K562 (cell line): ENCODE measurements around the gene ANKS1B. TPM values are rescaled to one million over a fixed set of nuclear protein-coding genes. Genes with fewer than 3 reads are reported as not detected.

ENCODE experiments used
- ATAC-seq: fragments of 200-7000 bp; cut with Tn5 transposase; 3 replicates; pipeline ENCODE4 v1.9.1; 2020; ENCODE audit warnings: moderate library complexity
- BruUV-seq: library from RNA; stranded (reverse); fragments of 400-500 nt; replicated peaks from 2 replicates; lab custom pipeline; 2021; lab: Mats Ljungman, UMichigan
- CTCF ChIA-PET: fragments of 300-600 bp; formaldehyde crosslinking; extraction: SDS; loops from one replicate; lab custom pipeline; 2021; ENCODE audit warnings: low intra/inter-chr PET ratio; lab: Yijun Ruan, JAX
- POLR2A ChIA-PET: fragments of 300-600, 350-650 bp; sonication (Branson Sonifier 250); formaldehyde crosslinking; extraction: SDS; loops from one replicate; lab custom pipeline; 2021; ENCODE audit warnings: antibody characterized with exemption, inconsistent platforms; lab: Yijun Ruan, JAX
- DNase-seq, 4 experiments: peaks; one replicate each; pipeline versions ENCODE4 v3.0.0 to v3.0.0-alpha.2; 2011 to 2018; ENCODE audit warnings: low spot score in 3 of 4, mixed read lengths in 3 of 4; ENCODE audit errors: extremely low read depth in 1 of 4
- FAIRE-seq: peaks from 2 replicates; lab custom pipeline; 2011; peaks lifted over from hg19 to GRCh38; lab: Jason Lieb, UNC
- H2AFZ ChIP-seq: 2 replicates; pipeline ENCODE4 v1.6.0; 2011; ENCODE audit warnings: low read depth, low read length, control low read depth, inconsistent platforms
- H3K27ac ChIP-seq: fragments of 200-600 bp; 3 replicates; pipeline ENCODE4 v1.8.0; 2011; ENCODE audit warnings: low read depth, mild to moderate bottlenecking, control low read depth, inconsistent platforms, low read length, moderate library complexity, mixed read lengths; ENCODE audit errors: extremely low read depth
- H3K27me3 ChIP-seq, 2 experiments: fragments of 300-600 bp in 1 of 2; 2 replicates in 1 of 2; 3 replicates in 1 of 2; pipeline versions ENCODE4 v1.6.0 to v1.8.0; 2011; ENCODE audit warnings: inconsistent platforms in 2 of 2, low read length in 2 of 2, mild to moderate bottlenecking in 1 of 2, mixed read lengths in 1 of 2, moderate library complexity in 1 of 2; ENCODE audit not compliant: control insufficient read depth in 2 of 2, insufficient read depth in 2 of 2
- H3K36me3 ChIP-seq: fragments of 300-600 bp; 3 replicates; pipeline ENCODE4 v1.8.0; 2011; ENCODE audit warnings: mild to moderate bottlenecking, low read length, inconsistent platforms; ENCODE audit not compliant: control insufficient read depth, insufficient read depth
- H3K4me1 ChIP-seq, 2 experiments: fragments of 200-600 bp in 1 of 2; replicated peaks in 1 of 2; 2 replicates in 1 of 2; 3 replicates in 1 of 2; pipeline versions ENCODE4 v1.5.1 to v1.8.0; 2011; ENCODE audit warnings: inconsistent platforms in 2 of 2, low read length in 2 of 2, mild to moderate bottlenecking in 1 of 2, mixed read lengths in 1 of 2, moderate library complexity in 1 of 2; ENCODE audit not compliant: control insufficient read depth in 2 of 2, insufficient read depth in 2 of 2
- H3K4me2 ChIP-seq: 2 replicates; pipeline ENCODE4 v1.6.1; 2011; ENCODE audit warnings: low read length, control low read depth, inconsistent platforms, mixed read lengths; ENCODE audit not compliant: insufficient read depth
- H3K4me3 ChIP-seq: fragments of 200-600 bp; sonication (generic), shearing (Covaris generic); 2 replicates; pipeline ENCODE4 v1.5.1; 2016; ENCODE audit warnings: control low read depth, inconsistent platforms
- H3K79me2 ChIP-seq: fragments of 200-600 bp; 3 replicates; pipeline ENCODE4 v1.8.0; 2011; ENCODE audit warnings: low read length, inconsistent platforms; ENCODE audit not compliant: control insufficient read depth, insufficient read depth
- H3K9ac ChIP-seq, 2 experiments: 2 replicates each; pipeline versions ENCODE4 v1.6.0 to v1.6.1; 2011; ENCODE audit warnings: low read depth in 2 of 2, low read length in 2 of 2, control low read depth in 1 of 2, inconsistent platforms in 1 of 2, mild to moderate bottlenecking in 1 of 2, mixed read lengths in 1 of 2; ENCODE audit not compliant: insufficient read depth in 1 of 2
- H3K9me1 ChIP-seq: one replicate; pipeline ENCODE4 v1.6.0; 2011; ENCODE audit warnings: inconsistent platforms, mild to moderate bottlenecking, low read length, moderate library complexity; ENCODE audit not compliant: control insufficient read depth, insufficient read depth
- H3K9me3 ChIP-seq: replicated peaks from 2 replicates; pipeline ENCODE4 v1.5.1; 2011; ENCODE audit warnings: low read depth, low read length, inconsistent platforms; ENCODE audit not compliant: control insufficient read depth, insufficient read depth
- H4K20me1 ChIP-seq: replicated peaks from 2 replicates; pipeline ENCODE4 v1.6.1; 2011; ENCODE audit warnings: low read length, inconsistent platforms, mixed read lengths; ENCODE audit not compliant: control insufficient read depth, insufficient read depth
- BRCA1 ChIP-seq, 2 experiments: fragments of 450-650 bp in 1 of 2; sonication (generic) in 1 of 2; formaldehyde crosslinking in 1 of 2; IDR thresholded peaks; 2 replicates each; pipeline versions ENCODE4 v1.5.0 to v1.6.1; 2017 to 2020; ENCODE audit warnings: mild to moderate bottlenecking in 1 of 2, missing genetic modification reagents in 1 of 2
- CREBBP ChIP-seq: IDR thresholded peaks from one replicate; pipeline ENCODE4 v1.6.1; 2012; ENCODE audit warnings: low read depth, mild to moderate bottlenecking, control low read depth, inconsistent platforms, low read length
- MXI1 ChIP-seq: IDR thresholded peaks from 2 replicates; pipeline ENCODE4 v1.6.1; 2011; ENCODE audit warnings: low read depth, mild to moderate bottlenecking, improper control_type of control experiment, low read length
- NFYB ChIP-seq: IDR thresholded peaks from 2 replicates; pipeline ENCODE4 v1.6.1; 2011; ENCODE audit warnings: mild to moderate bottlenecking, moderate library complexity; ENCODE audit not compliant: insufficient read length; ENCODE audit errors: extremely low read depth
- NR1H2 ChIP-seq: sonication (generic); formaldehyde crosslinking; IDR thresholded peaks from 2 replicates; pipeline ENCODE4 v1.4.0; 2020; ENCODE audit warnings: mild to moderate bottlenecking, missing genetic modification reagents
- POU5F1 ChIP-seq: fragments of 150-350 bp; IDR thresholded peaks from 2 replicates; pipeline ENCODE4 v1.6.1; 2014; ENCODE audit warnings: borderline replicate concordance, low read length, low read depth, mild to moderate bottlenecking; ENCODE audit not compliant: partially characterized antibody
- RBM22 ChIP-seq: fragments of 200-400 bp; formaldehyde crosslinking; IDR thresholded peaks from 2 replicates; pipeline ENCODE4 v1.6.1; 2018; ENCODE audit warnings: low read length, low read depth; ENCODE audit not compliant: poor library complexity, severe bottlenecking
- SMARCC2 ChIP-seq: fragments of 450-650 bp; IDR thresholded peaks from 2 replicates; pipeline ENCODE4 v1.6.1; 2017; ENCODE audit warnings: antibody characterized with exemption, moderate library complexity, mild to moderate bottlenecking, low read depth
- STAT5A ChIP-seq: IDR thresholded peaks from 2 replicates; pipeline ENCODE4 v1.6.1; 2012; ENCODE audit warnings: low read length, inconsistent platforms, borderline replicate concordance
- ZNF232 ChIP-seq: sonication (generic); formaldehyde crosslinking; IDR thresholded peaks from 2 replicates; pipeline ENCODE4 v1.8.0; 2022; ENCODE audit warnings: mild to moderate bottlenecking, missing genetic modification reagents
- ZNF311 ChIP-seq: fragments of 250-450 bp; sonication (Bioruptor Pico); IDR thresholded peaks from 2 replicates; pipeline ENCODE4 v1.4.0; 2020; ENCODE audit warnings: mild to moderate bottlenecking, moderate library complexity
- ZNF766 ChIP-seq: fragments of 200-800 bp; sonication (Bioruptor generic); conservative IDR thresholded peaks from 2 replicates; pipeline ENCODE4 v1.6.1; 2016; ENCODE audit warnings: missing genetic modification characterization, missing compliant biosample characterization
- ZNF785 ChIP-seq: fragments of 250-450 bp; sonication (Bioruptor Pico); IDR thresholded peaks from 2 replicates; pipeline ENCODE4 v1.4.0; 2020; ENCODE audit warnings: mild to moderate bottlenecking
- ZNF830 ChIP-seq: fragments of 250-450 bp; sonication (Bioruptor Pico); IDR thresholded peaks from 2 replicates; pipeline ENCODE4 v1.5.0; 2021; ENCODE audit warnings: mild to moderate bottlenecking
- ZSCAN32 ChIP-seq: fragments of 450-650 bp; formaldehyde crosslinking; IDR thresholded peaks from 2 replicates; pipeline ENCODE4 v1.4.0; 2020; ENCODE audit warnings: mild to moderate bottlenecking, moderate library complexity
- WGBS: fragments of 100-300 bp; shearing (Covaris generic); methylation state at CpG from one replicate; pipeline ENCODE4 v1.1.6; 2016; ENCODE audit warnings: low coverage, mixed read lengths; ENCODE audit not compliant: insufficient coverage; ENCODE audit errors: missing lambda C conversion rate; 5-methylcytosine and 5-hydroxymethylcytosine counted together
- in situ Hi-C: fragments of 300-500 bp; cut with MboI; formaldehyde crosslinking; loops from 4 replicates; pipeline ENCODE4 v1.15.0; 2018; ENCODE audit warnings: inconsistent platforms, mixed read lengths
- intact Hi-C: fragments of 100-400 bp; cut with micrococcal nuclease; formaldehyde crosslinking; loops from 2 replicates; pipeline ENCODE4 v1.14.2; 2022
- polyA plus RNA-seq, 8 experiments: library from polyadenylated mRNA; depleted of rRNA in 4 of 8; stranded (reverse) in 5 of 8; unstranded in 3 of 8; fragments of >200 nt; fragmentation: Nextera tagmentation in 2 of 8; fragmentation: Illumina TruSeq in 1 of 8; extraction: Ambion mirVana in 2 of 8; extraction: Trizol in 1 of 8; gene quantifications; 2 replicates each; pipeline versions ENCODE4 v1.2.1 to v1.2.3, GENCODE V29; 2011 to 2014; ENCODE audit warnings: inconsistent platforms in 1 of 8, missing spikeins in 1 of 8
- total RNA-seq, 7 experiments: library from RNA; depleted of rRNA in 6 of 7; stranded (reverse); fragments of >200 nt in 6 of 7; fragmentation: Illumina TruSeq in 2 of 7; extraction: Trizol in 2 of 7; gene quantifications; 2 replicates each; pipeline versions ENCODE4 v1.2.1 to v1.2.3, GENCODE V29; 2011 to 2021; ENCODE audit warnings: low replicate concordance in 1 of 7
- TF ChIP-seq, protein P1 (sequence below): IDR thresholded peaks from 2 replicates; pipeline ENCODE4 v1.6.1; 2011; ENCODE audit not compliant: insufficient read length; ENCODE audit errors: extremely low read depth
- TF ChIP-seq, protein P2 (sequence below): sonication (generic); formaldehyde crosslinking; IDR thresholded peaks from 2 replicates; pipeline ENCODE4 v1.8.0; 2022; ENCODE audit warnings: mild to moderate bottlenecking, missing genetic modification reagents
- TF ChIP-seq, protein P3 (sequence below): sonication (generic); formaldehyde crosslinking; IDR thresholded peaks from 2 replicates; pipeline ENCODE4 v1.9.0; 2022; ENCODE audit warnings: mild to moderate bottlenecking, missing genetic modification reagents

ANKS1B gene
- total and polyA plus RNA-seq, 9 of the 15 experiments (the other 6 are each of a cell fraction or from before 2014, with no cell fraction given): 0.04 to 0.47 (median 0.28) TPM; not detected in 4

DNA sequence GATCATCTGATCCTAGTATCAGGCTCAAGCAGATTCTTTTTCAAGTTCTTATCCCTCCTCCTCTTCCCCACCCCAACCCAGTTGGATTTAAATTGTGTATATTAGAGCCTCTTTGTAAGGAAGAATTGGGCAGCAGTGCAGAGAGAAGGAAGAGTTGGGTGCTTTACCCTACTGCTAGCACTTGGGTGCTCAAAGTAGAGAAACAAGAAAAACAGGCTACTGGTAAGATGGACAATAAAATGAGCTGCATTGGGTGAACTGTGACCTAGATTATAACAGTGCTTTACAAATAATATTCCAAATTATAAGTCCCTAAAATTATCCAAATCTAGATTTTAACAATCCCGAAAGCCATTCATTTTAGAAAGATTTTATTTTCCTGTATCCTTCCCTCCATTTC lies 700.6 kb downstream of the ANKS1B start:
- Histone ChIP-seq H3K27ac (no peak overlapping the region), H3K4me1 (no peaks in the 10 kb centered on the region), H3K36me3 (no peaks in the 10 kb centered on the region), H3K9ac (no peak overlapping the region), H3K9me3 (no peaks in the 10 kb centered on the region; the same call in 1 of the 2 replicates), H3K27me3 (no peaks in the 10 kb centered on the region), H3K4me3 (no peak overlapping the region), H2AFZ (no peak overlapping the region), H3K79me2 (no peaks in the 10 kb centered on the region), H3K9me1 (no peaks in the 10 kb centered on the region), H4K20me1 (no peaks in the 10 kb centered on the region), H3K4me2 (no peak overlapping the region)
- FAIRE-seq (no peak), ATAC-seq (no peak), DNase-seq (no peak)
- POLR2A ChIA-PET: no interaction called here
- CTCF ChIA-PET: no interaction called here
- intact Hi-C loops: no loop called here
- no peak for TF ChIP-seq SMARCC2
- TF ChIP-seq BRCA1 (IDR thresholded peaks at IDR 0.05): no peak
- no peak for TF ChIP-seq BRCA1 (CRISPR knock-in tag; IDR thresholded peaks at IDR 0.05)
- TF ChIP-seq, protein P1, sequence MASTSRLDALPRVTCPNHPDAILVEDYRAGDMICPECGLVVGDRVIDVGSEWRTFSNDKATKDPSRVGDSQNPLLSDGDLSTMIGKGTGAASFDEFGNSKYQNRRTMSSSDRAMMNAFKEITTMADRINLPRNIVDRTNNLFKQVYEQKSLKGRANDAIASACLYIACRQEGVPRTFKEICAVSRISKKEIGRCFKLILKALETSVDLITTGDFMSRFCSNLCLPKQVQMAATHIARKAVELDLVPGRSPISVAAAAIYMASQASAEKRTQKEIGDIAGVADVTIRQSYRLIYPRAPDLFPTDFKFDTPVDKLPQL: no peak
- TF ChIP-seq, protein P2, sequence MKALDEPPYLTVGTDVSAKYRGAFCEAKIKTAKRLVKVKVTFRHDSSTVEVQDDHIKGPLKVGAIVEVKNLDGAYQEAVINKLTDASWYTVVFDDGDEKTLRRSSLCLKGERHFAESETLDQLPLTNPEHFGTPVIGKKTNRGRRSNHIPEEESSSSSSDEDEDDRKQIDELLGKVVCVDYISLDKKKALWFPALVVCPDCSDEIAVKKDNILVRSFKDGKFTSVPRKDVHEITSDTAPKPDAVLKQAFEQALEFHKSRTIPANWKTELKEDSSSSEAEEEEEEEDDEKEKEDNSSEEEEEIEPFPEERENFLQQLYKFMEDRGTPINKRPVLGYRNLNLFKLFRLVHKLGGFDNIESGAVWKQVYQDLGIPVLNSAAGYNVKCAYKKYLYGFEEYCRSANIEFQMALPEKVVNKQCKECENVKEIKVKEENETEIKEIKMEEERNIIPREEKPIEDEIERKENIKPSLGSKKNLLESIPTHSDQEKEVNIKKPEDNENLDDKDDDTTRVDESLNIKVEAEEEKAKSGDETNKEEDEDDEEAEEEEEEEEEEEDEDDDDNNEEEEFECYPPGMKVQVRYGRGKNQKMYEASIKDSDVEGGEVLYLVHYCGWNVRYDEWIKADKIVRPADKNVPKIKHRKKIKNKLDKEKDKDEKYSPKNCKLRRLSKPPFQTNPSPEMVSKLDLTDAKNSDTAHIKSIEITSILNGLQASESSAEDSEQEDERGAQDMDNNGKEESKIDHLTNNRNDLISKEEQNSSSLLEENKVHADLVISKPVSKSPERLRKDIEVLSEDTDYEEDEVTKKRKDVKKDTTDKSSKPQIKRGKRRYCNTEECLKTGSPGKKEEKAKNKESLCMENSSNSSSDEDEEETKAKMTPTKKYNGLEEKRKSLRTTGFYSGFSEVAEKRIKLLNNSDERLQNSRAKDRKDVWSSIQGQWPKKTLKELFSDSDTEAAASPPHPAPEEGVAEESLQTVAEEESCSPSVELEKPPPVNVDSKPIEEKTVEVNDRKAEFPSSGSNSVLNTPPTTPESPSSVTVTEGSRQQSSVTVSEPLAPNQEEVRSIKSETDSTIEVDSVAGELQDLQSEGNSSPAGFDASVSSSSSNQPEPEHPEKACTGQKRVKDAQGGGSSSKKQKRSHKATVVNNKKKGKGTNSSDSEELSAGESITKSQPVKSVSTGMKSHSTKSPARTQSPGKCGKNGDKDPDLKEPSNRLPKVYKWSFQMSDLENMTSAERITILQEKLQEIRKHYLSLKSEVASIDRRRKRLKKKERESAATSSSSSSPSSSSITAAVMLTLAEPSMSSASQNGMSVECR (CRISPR knock-in tag): no peak
- TF ChIP-seq ZNF232 (CRISPR knock-in tag): no peak
- TF ChIP-seq ZNF785 (CRISPR knock-in tag): no peak
- no peak for TF ChIP-seq STAT5A
- TF ChIP-seq NFYB: no peak
- TF ChIP-seq ZSCAN32 (CRISPR knock-in tag): no peak
- TF ChIP-seq MXI1: no peak
- no peak for TF ChIP-seq ZNF830 (CRISPR knock-in tag)
- TF ChIP-seq, protein P3, sequence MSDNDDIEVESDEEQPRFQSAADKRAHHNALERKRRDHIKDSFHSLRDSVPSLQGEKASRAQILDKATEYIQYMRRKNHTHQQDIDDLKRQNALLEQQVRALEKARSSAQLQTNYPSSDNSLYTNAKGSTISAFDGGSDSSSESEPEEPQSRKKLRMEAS (CRISPR knock-in tag): no peak
- TF ChIP-seq RBM22: no peak
- TF ChIP-seq ZNF766 (CRISPR knock-in tag): no peak
- no peak for TF ChIP-seq POU5F1
- TF ChIP-seq NR1H2 (CRISPR knock-in tag): no peak
- TF ChIP-seq CREBBP: no peak
- no peak for TF ChIP-seq ZNF311
- no TSS peak for BruUV-seq
- in situ Hi-C loops: no loop called here
- 11% methylated on average over 1 of the region's 1 CpG for WGBS
